Keratinocyte (primary cell): ENCODE measurements around the gene TBCE. TPM values are rescaled to one million over a fixed set of nuclear protein-coding genes. Genes with fewer than 3 reads are reported as not detected.

ENCODE experiments used
- DNase-seq: peaks from one replicate; pipeline ENCODE4 v3.0.0-alpha.2; 2011; ENCODE audit warnings: low read depth, missing footprints, low spot score
- FAIRE-seq: peaks from 2 replicates; lab custom pipeline; 2011; peaks lifted over from hg19 to GRCh38; lab: Jason Lieb, UNC
- H2AFZ ChIP-seq: 2 replicates; pipeline ENCODE4 v1.6.0; 2012; ENCODE audit warnings: low read length, control low read depth, inconsistent platforms; ENCODE audit not compliant: control insufficient read depth
- H3K27ac ChIP-seq: 2 replicates; pipeline ENCODE4 v1.5.1; 2011; ENCODE audit warnings: low read length; ENCODE audit not compliant: control insufficient read depth, insufficient read depth
- H3K27me3 ChIP-seq: 3 replicates; pipeline ENCODE4 v1.6.0; 2011; ENCODE audit warnings: low read length; ENCODE audit not compliant: control insufficient read depth, insufficient read depth; ENCODE audit errors: extremely low read depth
- H3K36me3 ChIP-seq, 2 experiments: 2 replicates in 1 of 2; 3 replicates in 1 of 2; pipeline ENCODE4 v1.5.1; 2011; ENCODE audit warnings: low read length in 2 of 2, mild to moderate bottlenecking in 1 of 2; ENCODE audit not compliant: control insufficient read depth in 2 of 2, insufficient read depth in 2 of 2; ENCODE audit errors: extremely low read depth in 1 of 2
- H3K4me1 ChIP-seq: 3 replicates; pipeline ENCODE4 v1.5.1; 2011; ENCODE audit warnings: low read length; ENCODE audit not compliant: control insufficient read depth, insufficient read depth; ENCODE audit errors: extremely low read depth
- H3K4me2 ChIP-seq: 3 replicates; pipeline ENCODE4 v1.6.0; 2011; ENCODE audit warnings: low read depth, low read length; ENCODE audit not compliant: control insufficient read depth, insufficient read depth; ENCODE audit errors: extremely low read depth
- H3K4me3 ChIP-seq, 3 experiments: fragments of 200-600 bp in 1 of 3; sonication (generic) in 1 of 3; 2 replicates in 2 of 3; 3 replicates in 1 of 3; pipeline ENCODE4 v1.5.1; 2011 to 2016; ENCODE audit warnings: low read length in 3 of 3, mild to moderate bottlenecking in 3 of 3, control low read depth in 2 of 3, inconsistent platforms in 1 of 3, low read depth in 1 of 3, mixed read lengths in 1 of 3, mixed run types in 1 of 3, moderate library complexity in 1 of 3; ENCODE audit not compliant: control insufficient read depth in 2 of 3, insufficient read depth in 2 of 3; ENCODE audit errors: extremely low read depth in 1 of 3
- H3K79me2 ChIP-seq: 2 replicates; pipeline ENCODE4 v1.6.0; 2012; ENCODE audit warnings: low read length; ENCODE audit not compliant: control insufficient read depth, insufficient read depth
- H3K9ac ChIP-seq: 3 replicates; pipeline ENCODE4 v1.6.0; 2011; ENCODE audit warnings: low read length; ENCODE audit not compliant: control insufficient read depth, insufficient read depth; ENCODE audit errors: extremely low read depth
- H3K9me1 ChIP-seq: 3 replicates; pipeline ENCODE4 v1.6.0; 2011; ENCODE audit warnings: low read length; ENCODE audit not compliant: control insufficient read depth, insufficient read depth; ENCODE audit errors: extremely low read depth
- H3K9me3 ChIP-seq: 2 replicates; pipeline ENCODE4 v1.5.1; 2012; ENCODE audit warnings: low read depth, low read length; ENCODE audit not compliant: control insufficient read depth
- H4K20me1 ChIP-seq: 3 replicates; pipeline ENCODE4 v1.6.0; 2011; ENCODE audit warnings: low read length; ENCODE audit not compliant: control insufficient read depth, insufficient read depth; ENCODE audit errors: extremely low read depth
- CTCF ChIP-seq, 3 experiments: IDR thresholded peaks in 1 of 3; conservative IDR thresholded peaks in 1 of 3; optimal IDR thresholded peaks in 1 of 3; 2 replicates in 2 of 3; 3 replicates in 1 of 3; pipeline versions ENCODE3 to v1.5.1; 2011; ENCODE audit warnings: low read length in 3 of 3, mild to moderate bottlenecking in 3 of 3, moderate library complexity in 2 of 3, control low read depth in 1 of 3, inconsistent platforms in 1 of 3; ENCODE audit not compliant: insufficient read depth in 2 of 3; ENCODE audit errors: extremely low read depth in 1 of 3
- EZH2 ChIP-seq: IDR thresholded peaks from one replicate; pipeline ENCODE4 v1.6.1; 2012; ENCODE audit warnings: inconsistent platforms, mild to moderate bottlenecking, low read length, moderate library complexity
- dilution Hi-C: fragments of 300-500 bp; cut with MboI; formaldehyde crosslinking; loops from one replicate; pipeline ENCODE4 v1.7.0; 2020; ENCODE audit warnings: low sequenced_read_pairs; ENCODE audit not compliant: extremely low pct_ligation_motif_present
- polyA plus RNA-seq, 5 experiments: library from polyadenylated mRNA; depleted of rRNA in 3 of 5; stranded (reverse) in 3 of 5; stranded (forward) in 1 of 5; unstranded in 1 of 5; fragments of >200 nt; gene quantifications; 1 replicate in 1 of 5; 2 replicates in 3 of 5; 3 replicates in 1 of 5; pipeline versions ENCODE4 v1.2.1 to v1.2.3, GENCODE V29; 2011 to 2012; ENCODE audit warnings: missing spikeins in 2 of 5, low read depth in 1 of 5, low replicate concordance in 1 of 5

TBCE gene
- polyA plus RNA-seq, 1 donor (not counting 4 experiments of a cell fraction or from before 2014, with no cell fraction given), result 27.5 TPM

- H3K4me3 ChIP-seq, result no peak overlapping the region
- no peak overlapping the region for H3K27ac ChIP-seq
- H3K27me3 ChIP-seq, result no peaks in the 10 kb centered on the region
- DNase-seq (no peak), FAIRE-seq (no peak)
- no peak for TF ChIP-seq EZH2
- no peak for TF ChIP-seq CTCF (optimal IDR thresholded peaks at IDR 0.05 in 1 of 3, IDR thresholded peaks at IDR 0.05 in 1 of 3, conservative IDR thresholded peaks at IDR 0.05 in 1 of 3; ENCODE audit: extremely low read depth in 1 of 3, insufficient read depth in 2 of 3, low read length in 3 of 3)
- dilution Hi-C loops, result no loop called here
- H3K9ac ChIP-seq, result no peak overlapping the region
- peaks cover 23% of the 10 kb centered on the region for H3K79me2 ChIP-seq
- H3K9me1 ChIP-seq, result no peaks in the 10 kb centered on the region
- no peaks in the 10 kb centered on the region for H4K20me1 ChIP-seq
- no peak overlapping the region for H3K4me2 ChIP-seq
- H2AFZ ChIP-seq, result no peak overlapping the region
- peaks cover 3% of the 10 kb centered on the region for H3K4me1 ChIP-seq
- H3K9me3 ChIP-seq, result no peaks in the 10 kb centered on the region
- peaks cover 4 to 8% of the 10 kb centered on the region in 2 experiments for H3K36me3 ChIP-seq
These were observed 30.3 kb upstream of the TBCE start for GRCh38 chr1:235336903-235337302.

- H4K20me1 ChIP-seq, result no peaks in the 10 kb centered on the region
- H2AFZ ChIP-seq, result no peak overlapping the region
- no peaks in the 10 kb centered on the region for H3K9me3 ChIP-seq
- H3K27me3 ChIP-seq, result no peaks in the 10 kb centered on the region
- no peak overlapping the region for H3K27ac ChIP-seq
- dilution Hi-C loops, result no loop called here
- DNase-seq, result no peak
- no peaks in the 10 kb centered on the region for H3K4me1 ChIP-seq
- peaks cover 8% of the 10 kb centered on the region in 2 experiments for H3K36me3 ChIP-seq
- TF ChIP-seq CTCF (optimal IDR thresholded peaks at IDR 0.05 in 1 of 3, IDR thresholded peaks at IDR 0.05 in 1 of 3, conservative IDR thresholded peaks at IDR 0.05 in 1 of 3; ENCODE audit: extremely low read depth in 1 of 3, insufficient read depth in 2 of 3, low read length in 3 of 3), result no peak
- no peak for TF ChIP-seq EZH2
- FAIRE-seq, result no peak
- H3K79me2 ChIP-seq, result peaks cover under 1% of the 10 kb centered on the region
- no peak overlapping the region for H3K4me2 ChIP-seq
- no peaks in the 10 kb centered on the region for H3K9me1 ChIP-seq
- H3K4me3 ChIP-seq, result no peak overlapping the region
- H3K9ac ChIP-seq, result no peak overlapping the region
These were observed 27.5 kb upstream of the TBCE start for GRCh38 chr1:235339746-235340145.
